Astrocyte (in vitro differentiated cells and primary cell): ENCODE measurements around the gene STX3.

Experiments
- EZH2 ChIP-seq: IDR thresholded peaks from 2 replicates; pipeline ENCODE4 v1.6.1; 2012; ENCODE audit warnings: mild to moderate bottlenecking, low read length, inconsistent platforms; ENCODE audit not compliant: insufficient read depth
- TF ChIP-seq, protein P1 (sequence below): IDR thresholded peaks from 2 replicates; pipeline ENCODE4 v1.5.1; 2011; ENCODE audit warnings: low read depth, mild to moderate bottlenecking, inconsistent platforms, low read length, moderate library complexity; ENCODE audit not compliant: insufficient read depth

DNA sequence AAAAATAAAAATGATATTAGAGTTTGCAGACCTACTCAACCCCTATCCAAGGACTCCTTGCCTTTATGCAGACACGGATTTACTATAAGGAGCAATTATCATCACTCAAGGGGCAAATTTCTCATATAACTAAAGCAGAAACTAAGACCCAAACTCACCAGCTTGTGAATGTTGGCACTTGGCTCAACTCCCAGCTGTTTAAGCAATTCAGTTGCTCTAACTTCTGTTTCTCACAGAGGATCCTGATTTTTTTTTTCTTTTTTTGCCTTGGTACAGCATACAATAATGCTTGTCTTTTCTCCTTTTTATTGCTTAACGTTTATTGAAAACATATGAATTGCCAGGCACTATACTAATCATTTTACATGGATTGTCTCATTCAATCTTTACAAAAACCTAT, 99.7 kb downstream of the STX3 start:
- TF ChIP-seq, protein P1, sequence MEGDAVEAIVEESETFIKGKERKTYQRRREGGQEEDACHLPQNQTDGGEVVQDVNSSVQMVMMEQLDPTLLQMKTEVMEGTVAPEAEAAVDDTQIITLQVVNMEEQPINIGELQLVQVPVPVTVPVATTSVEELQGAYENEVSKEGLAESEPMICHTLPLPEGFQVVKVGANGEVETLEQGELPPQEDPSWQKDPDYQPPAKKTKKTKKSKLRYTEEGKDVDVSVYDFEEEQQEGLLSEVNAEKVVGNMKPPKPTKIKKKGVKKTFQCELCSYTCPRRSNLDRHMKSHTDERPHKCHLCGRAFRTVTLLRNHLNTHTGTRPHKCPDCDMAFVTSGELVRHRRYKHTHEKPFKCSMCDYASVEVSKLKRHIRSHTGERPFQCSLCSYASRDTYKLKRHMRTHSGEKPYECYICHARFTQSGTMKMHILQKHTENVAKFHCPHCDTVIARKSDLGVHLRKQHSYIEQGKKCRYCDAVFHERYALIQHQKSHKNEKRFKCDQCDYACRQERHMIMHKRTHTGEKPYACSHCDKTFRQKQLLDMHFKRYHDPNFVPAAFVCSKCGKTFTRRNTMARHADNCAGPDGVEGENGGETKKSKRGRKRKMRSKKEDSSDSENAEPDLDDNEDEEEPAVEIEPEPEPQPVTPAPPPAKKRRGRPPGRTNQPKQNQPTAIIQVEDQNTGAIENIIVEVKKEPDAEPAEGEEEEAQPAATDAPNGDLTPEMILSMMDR, result no peak
- TF ChIP-seq EZH2, result no peak
